ENCODE measurements around the gene CEBPZOS.
"Not testable (repeated sequence)": the region's sequence is repeated elsewhere in the genome, so short reads cannot be mapped to it uniquely, and the experiment has no call there.

GRCh38 chr2:37205071-37205661, 8.9 kb downstream of the CEBPZOS start:
- TF ChIP-seq CTCF, POLR2A (IDR thresholded peaks at IDR 0.05): not testable (repeated sequence)
